Immature natural killer cell (primary cell): ENCODE results near the gene TOMM20. TPM values are rescaled to one million over a fixed set of nuclear protein-coding genes. Genes with fewer than 3 reads are reported as not detected.

Experiments used
- DNase-seq, 3 donors: peaks; one replicate each; pipeline ENCODE4 v3.0.0; 2022; ENCODE audit warnings: mixed read lengths in 1 of 3
- H3K27ac Mint-ChIP-seq, 6 donors: one replicate each; pipeline ENCODE4 v1.8.0; 2020; ENCODE audit warnings: mixed read lengths in 6 of 6, mild to moderate bottlenecking in 5 of 6, inconsistent platforms in 4 of 6, moderate library complexity in 3 of 6
- H3K27me3 Mint-ChIP-seq, 3 donors: one replicate each; pipeline ENCODE4 v1.8.0; 2020 to 2021; ENCODE audit warnings: low read depth in 3 of 3, mild to moderate bottlenecking in 3 of 3, mixed read lengths in 3 of 3, moderate library complexity in 3 of 3, inconsistent platforms in 1 of 3
- H3K36me3 Mint-ChIP-seq, 3 donors: one replicate each; pipeline ENCODE4 v1.8.0; 2020; ENCODE audit warnings: mixed read lengths in 3 of 3, inconsistent platforms in 2 of 3, mild to moderate bottlenecking in 2 of 3
- H3K4me1 Mint-ChIP-seq, 2 donors: one replicate each; pipeline ENCODE4 v1.8.0; 2020; ENCODE audit warnings: inconsistent platforms in 2 of 2, mild to moderate bottlenecking in 2 of 2, mixed read lengths in 2 of 2, moderate library complexity in 1 of 2
- H3K4me3 Mint-ChIP-seq, 5 donors: one replicate each; pipeline ENCODE4 v1.8.0; 2020; ENCODE audit warnings: mild to moderate bottlenecking in 5 of 5, mixed read lengths in 5 of 5, inconsistent platforms in 3 of 5, moderate library complexity in 3 of 5
- H3K9me3 Mint-ChIP-seq, 6 donors: one replicate each; pipeline ENCODE4 v1.8.0; 2020; ENCODE audit warnings: mild to moderate bottlenecking in 6 of 6, mixed read lengths in 6 of 6, inconsistent platforms in 4 of 6, moderate library complexity in 3 of 6
- polyA plus RNA-seq, 3 donors: library from polyadenylated mRNA; unstranded; fragments of 300-500 nt; fragmentation: Illumina TruSeq; gene quantifications; one replicate each; pipeline ENCODE4 v1.2.3, GENCODE V29; 2021

TOMM20 gene
- polyA plus RNA-seq, 3 donors from 2014 or later = 23.6 to 32.4 (median 29.4) TPM

GRCh38 chr1:235156265-235156664 is 27.6 kb upstream of the TOMM20 start:
- H3K36me3 Mint-ChIP-seq = peaks cover 11 to 17% (median 16%) of the 10 kb centered on the region in 3 donors
- H3K27ac Mint-ChIP-seq = no peak overlapping the region
- H3K9me3 Mint-ChIP-seq = no peaks in the 10 kb centered on the region
- H3K27me3 Mint-ChIP-seq = peaks cover under 1 to 10% (median 6%) of the 10 kb centered on the region in 3 donors
- H3K4me1 Mint-ChIP-seq = peaks cover 25 to 35% of the 10 kb centered on the region in 2 donors
- no peak for DNase-seq
- no peak overlapping the region for H3K4me3 Mint-ChIP-seq

GRCh38 chr1:235152235-235152634 is 23.6 kb upstream of the TOMM20 start:
- Mint-ChIP-seq H3K9me3 (no peaks in the 10 kb centered on the region), H3K36me3 (peaks cover 19 to 33% (median 25%) of the 10 kb centered on the region in 3 donors), H3K4me3 (no peak overlapping the region), H3K4me1 (peaks cover 14 to 38% of the 10 kb centered on the region in 2 donors), H3K27me3 (peaks cover 0 to 4% (median 3%) of the 10 kb centered on the region in 3 donors), H3K27ac (no peak overlapping the region)
- no peak for DNase-seq

- Mint-ChIP-seq H3K4me1 (peaks cover 14 to 38% of the 10 kb centered on the region in 2 donors), H3K4me3 (no peak overlapping the region), H3K27ac (peak overlapping the region in 4 of 6 donors; percentile 26 to 60 (median 33)), H3K9me3 (no peaks in the 10 kb centered on the region), H3K27me3 (peaks cover 0 to 4% (median 3%) of the 10 kb centered on the region in 3 donors), H3K36me3 (peaks cover 19 to 34% (median 25%) of the 10 kb centered on the region in 3 donors)
- DNase-seq = no peak
Measured at GRCh38 chr1:235151033-235151432, 22.4 kb upstream of the TOMM20 start.

GRCh38 chr1:235149824-235150223 is 21.2 kb upstream of the TOMM20 start:
- Mint-ChIP-seq H3K27ac (no peak overlapping the region), H3K36me3 (peaks cover 17 to 36% (median 25%) of the 10 kb centered on the region in 3 donors)

GRCh38 chr1:235147269-235147668 is 18.6 kb upstream of the TOMM20 start:
- no peak overlapping the region for H3K4me3 Mint-ChIP-seq
- no peak overlapping the region for H3K27ac Mint-ChIP-seq

More at GRCh38 chr1:235149824-235150223, 21.2 kb upstream of the TOMM20 start:
- Mint-ChIP-seq H3K27me3 (peaks cover 0 to 4% (median 3%) of the 10 kb centered on the region in 3 donors), H3K9me3 (no peaks in the 10 kb centered on the region), H3K4me1 (peaks cover 14 to 34% of the 10 kb centered on the region in 2 donors), H3K4me3 (no peak overlapping the region)
- DNase-seq = no peak

DNA sequence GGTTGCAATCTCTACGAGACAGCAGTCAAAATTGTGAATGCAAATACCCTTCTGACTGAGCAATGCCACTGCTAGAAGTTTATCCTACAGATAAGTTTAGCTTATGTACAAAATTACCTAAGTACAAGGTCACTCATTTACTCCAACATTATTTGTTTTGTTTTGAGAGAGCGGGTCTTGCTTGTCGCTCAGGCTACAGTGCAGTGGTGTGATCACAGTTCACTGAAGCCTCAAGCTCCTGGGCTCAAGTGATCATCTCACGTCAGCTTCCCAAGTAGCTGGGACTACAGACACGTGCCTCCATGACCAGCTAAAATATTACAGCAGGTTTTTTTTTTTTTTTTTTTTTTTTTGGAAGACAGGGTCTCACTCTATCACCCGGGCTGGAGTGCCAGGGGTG is 17.0 kb upstream of the TOMM20 start:
- Mint-ChIP-seq H3K27ac (no peak overlapping the region), H3K27me3 (peaks cover 0 to 3% (median 0%) of the 10 kb centered on the region in 3 donors), H3K36me3 (peaks cover 5 to 32% (median 12%) of the 10 kb centered on the region in 3 donors), H3K4me3 (no peak overlapping the region), H3K9me3 (no peaks in the 10 kb centered on the region), H3K4me1 (peaks cover 4 to 11% of the 10 kb centered on the region in 2 donors)
- DNase-seq = no peak

More at GRCh38 chr1:235147269-235147668, 18.6 kb upstream of the TOMM20 start:
- peaks cover 13 to 24% of the 10 kb centered on the region in 2 donors for H3K4me1 Mint-ChIP-seq
- no peak for DNase-seq
- peaks cover 9 to 33% (median 20%) of the 10 kb centered on the region in 3 donors for H3K36me3 Mint-ChIP-seq
- no peaks in the 10 kb centered on the region for H3K9me3 Mint-ChIP-seq
- H3K27me3 Mint-ChIP-seq = peaks cover 0 to 2% (median 0%) of the 10 kb centered on the region in 3 donors

DNA sequence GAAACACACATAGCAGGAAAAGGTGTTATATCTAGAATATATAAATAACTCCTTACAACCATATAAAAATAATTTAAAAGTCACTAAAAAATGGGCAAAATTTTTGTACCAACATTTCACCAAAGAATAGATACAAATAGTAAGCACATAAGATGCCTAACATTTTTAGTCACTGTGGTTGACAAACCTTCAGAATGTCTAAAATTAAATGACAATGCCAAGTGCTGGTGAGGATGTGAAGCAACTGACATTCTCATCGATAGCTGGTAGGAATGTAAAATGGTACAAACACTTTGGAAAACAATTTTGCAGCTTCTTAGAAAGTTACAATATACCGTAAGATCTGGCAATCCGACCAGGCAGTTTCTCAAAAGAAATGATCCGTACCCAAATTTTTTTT is 14.4 kb upstream of the TOMM20 start:
- H3K4me3 Mint-ChIP-seq = no peak overlapping the region

DNA sequence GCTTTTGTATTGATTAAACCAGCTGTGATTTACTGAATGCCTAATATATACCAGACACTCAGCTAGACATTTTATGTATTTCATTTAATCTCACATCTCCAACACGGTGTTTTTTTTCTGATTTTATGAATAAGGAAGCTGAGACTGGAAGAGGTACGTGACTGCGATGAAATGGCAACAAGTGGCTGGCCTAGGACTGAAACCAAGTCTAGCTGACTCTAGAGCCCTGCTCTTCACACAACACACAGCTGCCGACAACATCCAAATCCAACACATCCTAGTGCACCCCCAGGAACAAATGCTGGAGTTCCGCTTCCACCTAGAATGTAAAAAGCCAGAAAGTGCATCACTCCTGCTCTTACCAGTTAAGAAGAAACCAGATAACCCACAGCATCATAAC is 10.7 kb upstream of the TOMM20 start:
- H3K4me1 Mint-ChIP-seq = peaks cover 3 to 6% of the 10 kb centered on the region in 2 donors
- H3K27me3 Mint-ChIP-seq = peaks cover 0 to 3% (median 0%) of the 10 kb centered on the region in 3 donors
- H3K9me3 Mint-ChIP-seq = no peaks in the 10 kb centered on the region
- no peak for DNase-seq
- peaks cover 7 to 57% (median 31%) of the 10 kb centered on the region in 3 donors for H3K36me3 Mint-ChIP-seq
- no peak overlapping the region for H3K27ac Mint-ChIP-seq
- no peak overlapping the region for H3K4me3 Mint-ChIP-seq

More for the DNA sequence above, 14.4 kb upstream of the TOMM20 start:
- no peak for DNase-seq
- H3K9me3 Mint-ChIP-seq = no peaks in the 10 kb centered on the region
- no peak overlapping the region for H3K27ac Mint-ChIP-seq
- peaks cover 3 to 6% of the 10 kb centered on the region in 2 donors for H3K4me1 Mint-ChIP-seq
- H3K27me3 Mint-ChIP-seq = peaks cover 0 to 3% (median 0%) of the 10 kb centered on the region in 3 donors
- H3K36me3 Mint-ChIP-seq = peaks cover 0 to 41% (median 15%) of the 10 kb centered on the region in 3 donors

DNA sequence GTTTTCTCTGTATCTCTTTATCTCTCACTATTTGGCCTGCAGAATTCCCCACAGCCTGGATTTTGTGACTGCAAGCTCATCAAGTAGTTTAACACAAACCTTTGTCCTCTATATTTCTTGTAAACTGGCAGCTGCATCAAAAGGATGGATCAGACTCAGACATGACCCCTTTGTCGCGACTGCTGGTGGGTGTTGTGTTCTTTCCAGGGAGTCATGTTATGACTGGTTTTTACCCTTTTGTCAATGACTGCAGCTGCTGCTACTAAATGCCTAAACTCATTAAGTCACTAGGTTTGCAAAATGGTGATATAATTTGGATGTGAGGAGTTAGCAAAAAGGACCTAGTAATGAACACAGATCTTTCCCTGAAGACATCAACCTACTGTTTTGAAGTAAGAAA is 10.2 kb upstream of the TOMM20 start:
- H3K4me1 Mint-ChIP-seq = peaks cover 3 to 6% of the 10 kb centered on the region in 2 donors
- peak overlapping the region in 2 of 6 donors; percentile 3 to 81 for H3K27ac Mint-ChIP-seq
- no peak for DNase-seq
- H3K9me3 Mint-ChIP-seq = no peaks in the 10 kb centered on the region
- H3K36me3 Mint-ChIP-seq = peaks cover 7 to 56% (median 31%) of the 10 kb centered on the region in 3 donors
- H3K4me3 Mint-ChIP-seq = no peak overlapping the region
- peaks cover 0 to 3% (median 0%) of the 10 kb centered on the region in 3 donors for H3K27me3 Mint-ChIP-seq

- Mint-ChIP-seq H3K36me3 (peaks cover 12 to 48% (median 28%) of the 10 kb centered on the region in 3 donors), H3K27ac (no peak overlapping the region), H3K27me3 (peaks cover 0 to 2% (median 0%) of the 10 kb centered on the region in 3 donors), H3K9me3 (no peaks in the 10 kb centered on the region), H3K4me3 (no peak overlapping the region), H3K4me1 (peaks cover 1 to 6% of the 10 kb centered on the region in 2 donors)
- no peak for DNase-seq
Measured at GRCh38 chr1:235136111-235136510, 7.5 kb upstream of the TOMM20 start.

DNA sequence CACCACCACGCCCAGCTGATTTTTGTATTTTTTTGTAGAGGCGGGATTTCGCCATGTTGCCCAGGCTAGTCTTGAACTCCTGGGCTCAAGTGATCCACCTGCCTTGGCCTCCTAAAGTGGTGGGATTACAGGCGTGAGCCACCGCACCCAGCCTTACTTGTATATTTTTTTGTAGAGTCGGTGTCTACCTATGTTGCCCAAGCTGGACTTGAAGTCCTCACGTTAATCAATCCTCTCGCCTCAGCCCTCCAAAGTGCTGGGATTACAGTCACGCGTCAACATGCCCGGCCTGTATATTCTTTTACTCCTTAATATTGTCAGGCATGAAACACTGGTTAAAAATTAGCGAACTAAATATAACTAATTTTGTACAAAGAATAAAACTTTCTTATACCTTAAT is 5.5 kb upstream of the TOMM20 start:
- Mint-ChIP-seq H3K36me3 (peaks cover 12 to 42% (median 23%) of the 10 kb centered on the region in 3 donors), H3K27ac (no peak overlapping the region), H3K4me3 (no peak overlapping the region), H3K9me3 (no peaks in the 10 kb centered on the region), H3K4me1 (peaks cover 3 to 10% of the 10 kb centered on the region in 2 donors), H3K27me3 (peaks cover 0 to 2% (median 0%) of the 10 kb centered on the region in 3 donors)
- DNase-seq = no peak

DNA sequence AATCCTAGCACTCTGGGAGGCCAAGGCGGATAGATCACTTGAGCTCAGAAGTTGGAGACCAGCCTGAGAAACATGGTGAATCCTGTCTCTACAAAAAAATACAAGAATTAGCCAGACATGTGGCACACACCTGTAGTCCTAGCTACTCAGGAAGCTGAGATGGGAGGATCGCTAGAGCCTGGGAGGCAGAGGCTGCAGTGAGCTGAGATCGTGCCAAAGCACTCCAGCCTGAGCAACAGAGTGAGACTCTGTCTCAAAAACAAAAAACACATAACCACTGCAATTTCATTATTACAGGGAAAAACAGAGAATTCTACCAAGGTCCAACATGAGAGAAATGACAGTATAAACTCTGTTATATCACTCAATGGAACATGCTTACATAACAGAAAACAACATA is 4.4 kb upstream of the TOMM20 start:
- Mint-ChIP-seq H3K9me3 (no peaks in the 10 kb centered on the region), H3K4me3 (no peak overlapping the region), H3K4me1 (peaks cover 11 to 14% of the 10 kb centered on the region in 2 donors), H3K36me3 (peaks cover 12 to 32% (median 16%) of the 10 kb centered on the region in 3 donors), H3K27ac (peak overlapping the region in 2 of 6 donors; percentile 15 to 43), H3K27me3 (peaks cover 5 to 13% (median 10%) of the 10 kb centered on the region in 3 donors)
- DNase-seq = no peak

GRCh38 chr1:235131961-235132360 is 3.3 kb upstream of the TOMM20 start:
- Mint-ChIP-seq H3K4me3 (no peak overlapping the region), H3K4me1 (peaks cover 22 to 25% of the 10 kb centered on the region in 2 donors), H3K27me3 (peaks cover 5 to 18% (median 14%) of the 10 kb centered on the region in 3 donors), H3K9me3 (no peaks in the 10 kb centered on the region), H3K36me3 (peaks cover 9 to 24% (median 10%) of the 10 kb centered on the region in 3 donors), H3K27ac (peak overlapping the region in 2 of 6 donors; percentile 31 to 40)
- no peak for DNase-seq

DNA sequence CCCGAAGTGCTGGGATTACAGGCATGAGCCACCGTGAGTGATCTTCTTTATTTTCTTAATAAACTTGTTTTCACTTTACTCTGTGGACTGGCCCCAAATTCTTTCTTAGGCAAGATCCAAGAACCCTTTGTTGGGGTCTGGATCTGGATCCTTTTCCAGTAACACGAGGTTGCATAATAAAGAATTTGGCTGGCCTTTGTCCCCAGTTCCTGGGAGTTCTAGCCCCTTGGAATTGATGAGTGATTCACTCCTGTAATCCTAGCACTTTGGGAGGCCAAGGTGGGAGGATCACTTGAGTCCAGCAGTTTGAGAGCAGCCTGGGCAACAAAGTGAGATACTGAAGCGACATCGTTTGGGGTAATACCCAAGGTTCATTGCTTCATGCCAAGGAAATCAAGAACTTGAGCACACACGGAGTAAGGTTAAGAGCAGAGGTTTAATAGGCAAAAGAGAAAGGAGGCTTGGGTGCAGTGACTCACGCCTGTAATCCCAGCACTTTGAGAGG is 2.2 kb upstream of the TOMM20 start:
- peaks cover 0 to 13% (median 9%) of the 10 kb centered on the region in 3 donors for H3K36me3 Mint-ChIP-seq
- H3K27me3 Mint-ChIP-seq = peaks cover 5 to 18% (median 14%) of the 10 kb centered on the region in 3 donors
- H3K27ac Mint-ChIP-seq = peak overlapping the region in 4 of 6 donors; percentile 17 to 72 (median 49)
- DNase-seq = no peak
- H3K4me3 Mint-ChIP-seq = no peak overlapping the region
- peaks cover 32 to 35% of the 10 kb centered on the region in 2 donors for H3K4me1 Mint-ChIP-seq
- H3K9me3 Mint-ChIP-seq = no peaks in the 10 kb centered on the region
